ENCODE results near the gene RAD51C.

DNA sequence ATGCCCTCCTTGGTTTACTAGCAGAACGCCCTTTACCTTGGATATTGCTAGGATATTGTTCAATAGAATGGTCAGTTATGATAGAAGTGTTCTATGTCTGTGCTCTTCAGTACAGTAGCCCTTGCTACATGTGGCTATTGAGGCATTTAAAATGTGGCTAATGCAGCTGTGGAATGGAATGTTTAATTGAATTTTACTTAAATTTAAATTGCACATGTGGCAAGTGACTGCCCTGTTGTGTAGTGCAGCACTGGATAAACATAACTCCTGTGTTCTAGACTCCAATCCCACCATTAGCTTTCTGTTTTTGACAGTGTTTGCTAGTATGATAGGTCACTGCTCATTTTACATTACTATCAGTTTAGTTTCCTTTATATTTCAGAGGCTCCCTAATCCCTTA is 29.9 kb downstream of the RAD51C start:
- TF ChIP-seq, protein P1, sequence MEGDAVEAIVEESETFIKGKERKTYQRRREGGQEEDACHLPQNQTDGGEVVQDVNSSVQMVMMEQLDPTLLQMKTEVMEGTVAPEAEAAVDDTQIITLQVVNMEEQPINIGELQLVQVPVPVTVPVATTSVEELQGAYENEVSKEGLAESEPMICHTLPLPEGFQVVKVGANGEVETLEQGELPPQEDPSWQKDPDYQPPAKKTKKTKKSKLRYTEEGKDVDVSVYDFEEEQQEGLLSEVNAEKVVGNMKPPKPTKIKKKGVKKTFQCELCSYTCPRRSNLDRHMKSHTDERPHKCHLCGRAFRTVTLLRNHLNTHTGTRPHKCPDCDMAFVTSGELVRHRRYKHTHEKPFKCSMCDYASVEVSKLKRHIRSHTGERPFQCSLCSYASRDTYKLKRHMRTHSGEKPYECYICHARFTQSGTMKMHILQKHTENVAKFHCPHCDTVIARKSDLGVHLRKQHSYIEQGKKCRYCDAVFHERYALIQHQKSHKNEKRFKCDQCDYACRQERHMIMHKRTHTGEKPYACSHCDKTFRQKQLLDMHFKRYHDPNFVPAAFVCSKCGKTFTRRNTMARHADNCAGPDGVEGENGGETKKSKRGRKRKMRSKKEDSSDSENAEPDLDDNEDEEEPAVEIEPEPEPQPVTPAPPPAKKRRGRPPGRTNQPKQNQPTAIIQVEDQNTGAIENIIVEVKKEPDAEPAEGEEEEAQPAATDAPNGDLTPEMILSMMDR (IDR thresholded peaks at IDR 0.05; ENCODE audit: insufficient read depth, low read depth, low read length) = no peak
- TF ChIP-seq EZH2 (IDR thresholded peaks at IDR 0.05; ENCODE audit: insufficient read depth, low read length) = no peak
